ENCODE measurements around the gene RAD54L2.

- no peak for TF ChIP-seq CTCF (IDR thresholded peaks at IDR 0.05)
- TF ChIP-seq POLR2A (IDR thresholded peaks at IDR 0.05) = no peak
Measured at GRCh38 chr3:51568036-51568435, 29.5 kb downstream of the RAD54L2 start.

Measured in heart left ventricle (tissue), 13 donors.